HCT116 (cell line): ENCODE data around the gene TNRC6A. TPM values are rescaled to one million over a fixed set of nuclear protein-coding genes. Genes with fewer than 3 reads are reported as not detected.

ENCODE experiments used
- ATAC-seq: fragments of 200-7000 bp; cut with Tn5 transposase; 2 replicates; pipeline ENCODE4 v1.9.1; 2020; ENCODE audit warnings: mild to moderate bottlenecking, moderate library complexity
- BruUV-seq: library from RNA; stranded (reverse); fragments of 400-500 nt; replicated peaks from 2 replicates; lab custom pipeline; 2021; lab: Mats Ljungman, UMichigan
- CTCF ChIA-PET: fragments of 300-600 bp; sonication (Branson Sonifier 250); formaldehyde crosslinking; loops from one replicate; lab custom pipeline; 2021; ENCODE audit warnings: antibody characterized with exemption; lab: Charles Lee
- POLR2A ChIA-PET: fragments of 300-600, 350-600 bp; sonication (Branson Sonifier 250); formaldehyde crosslinking; loops from one replicate; lab custom pipeline; 2021; ENCODE audit warnings: antibody characterized with exemption; lab: Charles Lee
- RAD21 ChIA-PET, 2 experiments: fragments of 300-600 bp; sonication (Branson Sonifier 250); formaldehyde crosslinking; loops; one replicate each; lab custom pipeline; 2023; ENCODE audit warnings: low total read pairs in 2 of 2; ENCODE audit not compliant: uncharacterized antibody in 2 of 2, unreplicated experiment in 2 of 2, low non-redundant PET in 1 of 2; lab: Charles Lee
- DNase-seq: peaks from one replicate; pipeline ENCODE4 v3.0.0-alpha.2; 2010; ENCODE audit warnings: low read depth, low spot score
- H2AFZ ChIP-seq: fragments of 200-600 bp; shearing (Covaris generic), sonication (generic); 2 replicates; pipeline ENCODE4 v1.6.1; 2017; ENCODE audit warnings: low read depth, mixed run types, mixed read lengths, antibody characterized with exemption, low read length; ENCODE audit not compliant: poor library complexity, severe bottlenecking
- H3K27ac ChIP-seq: 2 replicates; pipeline ENCODE4 v1.5.1; 2012; ENCODE audit warnings: low read depth, low read length
- H3K27me3 ChIP-seq: fragments of 200-600 bp; sonication (generic); 2 replicates; pipeline ENCODE4 v1.6.1; 2016; ENCODE audit warnings: mixed run types, low read length, mixed read lengths; ENCODE audit not compliant: insufficient read depth
- H3K36me3 ChIP-seq, 2 experiments: fragments of 200-500 bp in 1 of 2; fragments of 200-600 bp in 1 of 2; sonication (Bioruptor generic) in 1 of 2; sonication (generic) in 1 of 2; 2 replicates each; pipeline versions ENCODE4 v1.5.1 to v1.6.1; 2014 to 2016; ENCODE audit warnings: low read length in 2 of 2, inconsistent platforms in 1 of 2, mixed read lengths in 1 of 2, mixed run types in 1 of 2; ENCODE audit not compliant: insufficient read depth in 2 of 2, control insufficient read depth in 1 of 2
- H3K4me1 ChIP-seq, 2 experiments: fragments of 200-600 bp in 1 of 2; sonication (generic) in 1 of 2; 2 replicates each; pipeline versions ENCODE4 v1.5.1 to v1.6.1; 2012 to 2017; ENCODE audit warnings: low read length in 2 of 2, inconsistent platforms in 1 of 2, mild to moderate bottlenecking in 1 of 2, mixed read lengths in 1 of 2, mixed run types in 1 of 2, moderate library complexity in 1 of 2; ENCODE audit not compliant: insufficient read depth in 2 of 2, control insufficient read depth in 1 of 2
- H3K4me2 ChIP-seq: fragments of 200-600 bp; sonication (generic); 2 replicates; pipeline ENCODE4 v1.6.1; 2017; ENCODE audit warnings: mixed run types, low read length, mixed read lengths
- H3K4me3 ChIP-seq, 2 experiments: fragments of 200-600 bp in 1 of 2; sonication (generic) in 1 of 2; replicated peaks in 1 of 2; 2 replicates each; pipeline ENCODE4 v1.5.1; 2011 to 2016; ENCODE audit warnings: low read length in 2 of 2, control low read depth in 1 of 2, low read depth in 1 of 2, mild to moderate bottlenecking in 1 of 2, mixed read lengths in 1 of 2, mixed run types in 1 of 2
- H3K79me2 ChIP-seq: fragments of 200-600 bp; sonication (generic); 2 replicates; pipeline ENCODE4 v1.6.1; 2017; ENCODE audit warnings: mild to moderate bottlenecking, mixed run types, low read length, moderate library complexity, mixed read lengths; ENCODE audit not compliant: insufficient read depth
- H3K9ac ChIP-seq: fragments of 200-600 bp; sonication (generic); 2 replicates; pipeline ENCODE4 v1.6.1; 2016; ENCODE audit warnings: low read length, mixed read lengths
- H3K9me2 ChIP-seq: fragments of 200-600 bp; sonication (generic), shearing (Covaris generic); 2 replicates; pipeline ENCODE4 v1.6.1; 2017; ENCODE audit warnings: mixed run types, mild to moderate bottlenecking, moderate library complexity; ENCODE audit not compliant: insufficient read depth
- H3K9me3 ChIP-seq, 2 experiments: fragments of 200-500 bp in 1 of 2; fragments of 200-600 bp in 1 of 2; sonication (Bioruptor generic) in 1 of 2; sonication (generic) in 1 of 2; 2 replicates each; pipeline ENCODE4 v1.6.1; 2014 to 2017; ENCODE audit warnings: low read length in 2 of 2, mixed read lengths in 2 of 2, inconsistent platforms in 1 of 2, low read depth in 1 of 2, mild to moderate bottlenecking in 1 of 2, mixed run types in 1 of 2, moderate library complexity in 1 of 2; ENCODE audit not compliant: control insufficient read depth in 1 of 2, insufficient read depth in 1 of 2
- H4K20me1 ChIP-seq: fragments of 200-600 bp; sonication (generic), shearing (Covaris generic); 2 replicates; pipeline ENCODE4 v1.6.1; 2017; ENCODE audit warnings: mixed run types, mild to moderate bottlenecking, moderate library complexity; ENCODE audit not compliant: insufficient read depth
- CBX3 ChIP-seq: IDR thresholded peaks from 2 replicates; pipeline ENCODE4 v1.6.1; 2012; ENCODE audit warnings: low read depth
- EGR1 ChIP-seq: IDR thresholded peaks from 2 replicates; pipeline ENCODE4 v1.6.1; 2012; ENCODE audit warnings: low read depth
- ELF1 ChIP-seq: IDR thresholded peaks from 2 replicates; pipeline ENCODE4 v1.6.1; 2012; ENCODE audit warnings: low read depth, borderline replicate concordance
- EZH2 ChIP-seq: fragments of 200-600 bp; sonication (generic); IDR thresholded peaks from 2 replicates; pipeline ENCODE4 v1.6.1; 2017; ENCODE audit warnings: antibody characterized with exemption, mixed run types
- FOSL1 ChIP-seq: IDR thresholded peaks from 2 replicates; pipeline ENCODE4 v1.6.1; 2012; ENCODE audit warnings: low read depth
- POLR2A ChIP-seq: IDR thresholded peaks from 2 replicates; pipeline ENCODE4 v1.7.0; 2011; ENCODE audit warnings: borderline replicate concordance; ENCODE audit not compliant: insufficient read depth, insufficient read length; ENCODE audit errors: extremely low read depth
- POLR2AphosphoS5 ChIP-seq: IDR thresholded peaks from 2 replicates; pipeline ENCODE4 v1.6.1; 2011; ENCODE audit warnings: mild to moderate bottlenecking, low read depth, low read length, moderate library complexity
- SRF ChIP-seq: IDR thresholded peaks from 2 replicates; pipeline ENCODE4 v1.6.1; 2012; ENCODE audit warnings: low read depth
- ZFX ChIP-seq: fragments of 450-650 bp; IDR thresholded peaks from 2 replicates; pipeline ENCODE4 v1.6.1; 2017
- ZNF274 ChIP-seq: fragments of 200-500 bp; sonication (Bioruptor generic); IDR thresholded peaks from 2 replicates; pipeline ENCODE4 v1.6.1; 2014; ENCODE audit warnings: mild to moderate bottlenecking, low read depth, low read length, inconsistent platforms
- intact Hi-C: fragments of 100-400 bp; cut with micrococcal nuclease; formaldehyde crosslinking; loops from 2 replicates; pipeline ENCODE4 v1.10.0; 2022
- total RNA-seq: library from RNA; stranded (reverse); gene quantifications from one replicate; pipeline ENCODE4 v1.2.1, GENCODE V29; 2021; ENCODE audit not compliant: unreplicated experiment
- TF ChIP-seq, protein P1 (sequence below): IDR thresholded peaks from 2 replicates; pipeline ENCODE4 v1.6.1; 2012
- TF ChIP-seq, protein P2 (sequence below): IDR thresholded peaks from 2 replicates; pipeline ENCODE4 v1.6.1; 2012
- TF ChIP-seq, protein P3 (sequence below), 3 experiments: fragments of 200-600 bp in 1 of 3; sonication (generic) in 1 of 3; IDR thresholded peaks in 2 of 3; conservative IDR thresholded peaks in 1 of 3; 2 replicates each; pipeline ENCODE4 v1.5.1; 2012 to 2017; ENCODE audit warnings: low read depth in 2 of 3, low read length in 2 of 3, antibody characterized with exemption in 1 of 3, borderline replicate concordance in 1 of 3, control low read depth in 1 of 3, mild to moderate bottlenecking in 1 of 3, mixed read lengths in 1 of 3, mixed run types in 1 of 3, moderate library complexity in 1 of 3; ENCODE audit not compliant: insufficient read depth in 1 of 3

TNRC6A gene
- total RNA-seq, 1 experiment from 2014 or later = 37.0 TPM

- H3K27ac ChIP-seq = no peak overlapping the region
These were observed 110.0 kb downstream of the TNRC6A start for GRCh38 chr16:24839347-24839972.

DNA sequence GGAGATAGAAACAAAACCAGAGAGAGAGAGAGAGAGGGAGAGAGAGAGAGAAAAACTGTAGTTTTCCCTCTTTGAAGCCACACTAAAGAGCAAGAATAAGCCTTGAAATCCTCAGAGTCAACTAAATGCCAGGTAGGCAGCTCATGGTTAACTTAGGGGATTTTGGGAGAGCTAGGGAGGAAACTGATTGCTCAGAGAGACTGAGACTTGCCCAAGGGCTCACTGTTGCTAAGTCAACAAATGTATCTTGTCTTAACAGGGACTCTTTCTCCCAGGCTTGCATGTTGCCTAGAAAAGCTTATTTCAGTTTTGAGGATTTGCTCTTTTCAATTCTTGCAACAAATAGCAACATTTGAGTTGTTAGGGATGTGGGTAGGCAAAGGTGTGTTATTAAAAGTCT is 111.8 kb downstream of the TNRC6A start:
- H3K9me2 ChIP-seq = no peaks in the 10 kb centered on the region
- peaks cover 10 to 31% of the 10 kb centered on the region in 2 experiments; a peak in 3 of 4 replicates for H3K4me1 ChIP-seq
- H3K9ac ChIP-seq = no peak overlapping the region
- POLR2A ChIA-PET = no interaction called here
- H3K27me3 ChIP-seq = no peaks in the 10 kb centered on the region
- intact Hi-C loops = no loop called here
- no peaks in the 10 kb centered on the region for H3K36me3 ChIP-seq
- no TSS peak for BruUV-seq
- no peaks in the 10 kb centered on the region for H3K9me3 ChIP-seq
- ATAC-seq = no peak
- CTCF ChIA-PET = no interaction called here
- no peaks in the 10 kb centered on the region for H3K79me2 ChIP-seq
- H3K4me2 ChIP-seq = no peak overlapping the region
- H3K27ac ChIP-seq = no peak overlapping the region
- H2AFZ ChIP-seq = no peak overlapping the region
- no peak for DNase-seq
- no peaks in the 10 kb centered on the region for H4K20me1 ChIP-seq
- H3K4me3 ChIP-seq = no peak overlapping the region
- RAD21 ChIA-PET = no interaction called here
- TF ChIP-seq SRF (no peak), POLR2A (no peak), EGR1 (no peak), CBX3 (no peak), EZH2 (no peak), POLR2AphosphoS5 (no peak), ZNF274 (no peak), ZFX (no peak), FOSL1 (no peak), ELF1 (no peak)
- TF ChIP-seq, protein P1, sequence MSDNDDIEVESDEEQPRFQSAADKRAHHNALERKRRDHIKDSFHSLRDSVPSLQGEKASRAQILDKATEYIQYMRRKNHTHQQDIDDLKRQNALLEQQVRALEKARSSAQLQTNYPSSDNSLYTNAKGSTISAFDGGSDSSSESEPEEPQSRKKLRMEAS = no peak
- TF ChIP-seq, protein P2, sequence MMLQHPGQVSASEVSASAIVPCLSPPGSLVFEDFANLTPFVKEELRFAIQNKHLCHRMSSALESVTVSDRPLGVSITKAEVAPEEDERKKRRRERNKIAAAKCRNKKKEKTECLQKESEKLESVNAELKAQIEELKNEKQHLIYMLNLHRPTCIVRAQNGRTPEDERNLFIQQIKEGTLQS = no peak
- TF ChIP-seq, protein P3, sequence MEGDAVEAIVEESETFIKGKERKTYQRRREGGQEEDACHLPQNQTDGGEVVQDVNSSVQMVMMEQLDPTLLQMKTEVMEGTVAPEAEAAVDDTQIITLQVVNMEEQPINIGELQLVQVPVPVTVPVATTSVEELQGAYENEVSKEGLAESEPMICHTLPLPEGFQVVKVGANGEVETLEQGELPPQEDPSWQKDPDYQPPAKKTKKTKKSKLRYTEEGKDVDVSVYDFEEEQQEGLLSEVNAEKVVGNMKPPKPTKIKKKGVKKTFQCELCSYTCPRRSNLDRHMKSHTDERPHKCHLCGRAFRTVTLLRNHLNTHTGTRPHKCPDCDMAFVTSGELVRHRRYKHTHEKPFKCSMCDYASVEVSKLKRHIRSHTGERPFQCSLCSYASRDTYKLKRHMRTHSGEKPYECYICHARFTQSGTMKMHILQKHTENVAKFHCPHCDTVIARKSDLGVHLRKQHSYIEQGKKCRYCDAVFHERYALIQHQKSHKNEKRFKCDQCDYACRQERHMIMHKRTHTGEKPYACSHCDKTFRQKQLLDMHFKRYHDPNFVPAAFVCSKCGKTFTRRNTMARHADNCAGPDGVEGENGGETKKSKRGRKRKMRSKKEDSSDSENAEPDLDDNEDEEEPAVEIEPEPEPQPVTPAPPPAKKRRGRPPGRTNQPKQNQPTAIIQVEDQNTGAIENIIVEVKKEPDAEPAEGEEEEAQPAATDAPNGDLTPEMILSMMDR (IDR thresholded peaks at IDR 0.05 in 2 of 3, conservative IDR thresholded peaks at IDR 0.05 in 1 of 3; ENCODE audit: borderline replicate concordance in 1 of 3, insufficient read depth in 1 of 3, low read depth in 2 of 3, low read length in 2 of 3) = no peak

More at GRCh38 chr16:24839347-24839972, 110.0 kb downstream of the TNRC6A start:
- Histone ChIP-seq H3K4me2 (peak overlapping the region; percentile 32; the same call in 1 of the 2 replicates), H3K4me1 (peaks cover 5 to 24% of the 10 kb centered on the region in 2 experiments; a peak in 3 of 4 replicates), H3K27me3 (no peaks in the 10 kb centered on the region), H3K36me3 (no peaks in the 10 kb centered on the region), H2AFZ (no peak overlapping the region), H3K79me2 (no peaks in the 10 kb centered on the region), H3K4me3 (no peak overlapping the region)
- CTCF ChIA-PET = no interaction called here
- ATAC-seq (no peak), DNase-seq (no peak)
- RAD21 ChIA-PET = no interaction called here
- no TSS peak for BruUV-seq
- no peak for TF ChIP-seq FOSL1
- TF ChIP-seq EGR1 = no peak
- TF ChIP-seq, protein P1 = no peak
- TF ChIP-seq, protein P3 (IDR thresholded peaks at IDR 0.05 in 2 of 3, conservative IDR thresholded peaks at IDR 0.05 in 1 of 3; ENCODE audit: borderline replicate concordance in 1 of 3, insufficient read depth in 1 of 3, low read depth in 2 of 3, low read length in 2 of 3) = no peak
- TF ChIP-seq, all 23 proteins: peak for 0
- intact Hi-C loops = no loop called here
- Histone ChIP-seq H3K9me3 (no peaks in the 10 kb centered on the region), H3K9me2 (no peaks in the 10 kb centered on the region), H4K20me1 (no peaks in the 10 kb centered on the region), H3K9ac (no peak overlapping the region)
- POLR2A ChIA-PET = no interaction called here
